Activated CD4-positive, alpha-beta memory T cell treated with anti-CD3 and anti-CD28 coated beads for 36 hours (primary cell): Measurements from ENCODE around the gene SLC6A13. TPM values are rescaled to one million over a fixed set of nuclear protein-coding genes. Genes with fewer than 3 reads are reported as not detected.

Experiments used
- CTCF ChIA-PET: fragments of 350-600 bp; sonication (Branson Sonifier 250); formaldehyde crosslinking; loops from one replicate; lab custom pipeline; 2021; ENCODE audit warnings: antibody characterized with exemption, inconsistent platforms; lab: Charles Lee
- POLR2A ChIA-PET: fragments of 350-600 bp; sonication (Branson Sonifier 250); formaldehyde crosslinking; loops from one replicate; lab custom pipeline; 2021; ENCODE audit warnings: antibody characterized with exemption; lab: Charles Lee
- DNase-seq: peaks from one replicate; pipeline ENCODE4 v3.0.0-alpha.2; 2020
- H3K27ac Mint-ChIP-seq: one replicate; pipeline ENCODE4 v1.8.0; 2021; ENCODE audit warnings: mixed read lengths
- H3K27me3 Mint-ChIP-seq: one replicate; pipeline ENCODE4 v1.8.0; 2021; ENCODE audit warnings: mixed read lengths
- H3K36me3 Mint-ChIP-seq: one replicate; pipeline ENCODE4 v1.8.0; 2021; ENCODE audit warnings: mixed read lengths
- H3K4me1 Mint-ChIP-seq: one replicate; pipeline ENCODE4 v1.8.0; 2021; ENCODE audit warnings: low read depth, mixed read lengths
- H3K4me3 Mint-ChIP-seq: one replicate; pipeline ENCODE4 v1.8.0; 2021; ENCODE audit warnings: mild to moderate bottlenecking, mixed read lengths
- H3K9me3 Mint-ChIP-seq: one replicate; pipeline ENCODE4 v1.8.0; 2021; ENCODE audit warnings: mixed read lengths
- intact Hi-C: fragments of 100-400 bp; cut with micrococcal nuclease; formaldehyde crosslinking; loops from one replicate; pipeline ENCODE4 v1.15.1; 2023
- total RNA-seq, 2 experiments: library from RNA; stranded (reverse); gene quantifications; one replicate each; pipeline ENCODE4 v1.2.3, GENCODE V29; 2021

The SLC6A13 gene
- total RNA-seq, 2 experiments from 2014 or later = 0.39 TPM; not detected in 1

- peak overlapping the region; percentile 82 for H3K27ac Mint-ChIP-seq
- H3K4me1 Mint-ChIP-seq = peaks cover 60% of the 10 kb centered on the region
- H3K9me3 Mint-ChIP-seq = no peaks in the 10 kb centered on the region
- ChIA-PET POLR2A (interaction anchor here (0.7 to 3.0 kb wide), 3 partner anchors 13 to 103 kb away, joined by 3 to 11 read pairs (median 6); partner anchors contain the start of gene KDM5A), CTCF (interaction anchor here (0.7 to 1.3 kb wide), 5 partner anchors 12 to 166 kb away, joined by 3 read pairs; partner anchors contain the start of gene CCDC77)
- H3K4me3 Mint-ChIP-seq = peak overlapping the region; percentile 16
- no peaks in the 10 kb centered on the region for H3K27me3 Mint-ChIP-seq
- intact Hi-C loops = loop anchor here (1.0 to 5.0 kb wide), 3 partner anchors 14 to 58 kb away; no protein-coding TSS in a partner anchor
- H3K36me3 Mint-ChIP-seq = peaks cover 54% of the 10 kb centered on the region
- DNase-seq = peak; percentile 23
Measured at GRCh38 chr12:286531-287300, 24.1 kb upstream of the SLC6A13 start.

- Mint-ChIP-seq H3K4me1 (peaks cover 6% of the 10 kb centered on the region), H3K9me3 (no peaks in the 10 kb centered on the region), H3K36me3 (peaks cover 14% of the 10 kb centered on the region), H3K27me3 (no peaks in the 10 kb centered on the region), H3K4me3 (no peak overlapping the region), H3K27ac (no peak overlapping the region)
- DNase-seq = no peak
- POLR2A ChIA-PET = no interaction called here
- intact Hi-C loops = no loop called here
- CTCF ChIA-PET = no interaction called here
Measured at GRCh38 chr12:278046-278445, 15.4 kb upstream of the SLC6A13 start.

GRCh38 chr12:275812-276211, 13.2 kb upstream of the SLC6A13 start:
- intact Hi-C loops = no loop called here
- Mint-ChIP-seq H3K27ac (no peak overlapping the region), H3K27me3 (no peaks in the 10 kb centered on the region), H3K4me3 (no peak overlapping the region), H3K9me3 (no peaks in the 10 kb centered on the region), H3K4me1 (peaks cover 9% of the 10 kb centered on the region), H3K36me3 (peaks cover 5% of the 10 kb centered on the region)
- CTCF ChIA-PET = interaction anchor here (0.9 kb wide), 1 partner anchor 56 kb away, joined by 3 read pairs; no protein-coding TSS in a partner anchor
- POLR2A ChIA-PET = interaction anchor here (1.0 kb wide), 1 partner anchor 10 kb away, joined by 3 read pairs; no protein-coding TSS in a partner anchor
- DNase-seq = no peak

- CTCF ChIA-PET = interaction anchor here (0.9 kb wide), 1 partner anchor 22 kb away, joined by 4 read pairs; no protein-coding TSS in a partner anchor
- DNase-seq = peak; percentile 22
- POLR2A ChIA-PET = interaction anchor here (1.6 kb wide), 1 partner anchor 12 kb away, joined by 11 read pairs; no protein-coding TSS in a partner anchor
- Mint-ChIP-seq H3K36me3 (no peaks in the 10 kb centered on the region), H3K9me3 (no peaks in the 10 kb centered on the region), H3K4me1 (peaks cover 9% of the 10 kb centered on the region), H3K27me3 (no peaks in the 10 kb centered on the region), H3K27ac (no peak overlapping the region), H3K4me3 (no peak overlapping the region)
- intact Hi-C loops = no loop called here
Measured at GRCh38 chr12:273382-273781, 10.7 kb upstream of the SLC6A13 start.

- Mint-ChIP-seq H3K4me3 (no peak overlapping the region), H3K27ac (no peak overlapping the region), H3K36me3 (no peaks in the 10 kb centered on the region), H3K27me3 (no peaks in the 10 kb centered on the region), H3K9me3 (no peaks in the 10 kb centered on the region), H3K4me1 (peaks cover 9% of the 10 kb centered on the region)
- DNase-seq = no peak
- CTCF ChIA-PET = interaction anchor here (0.9 kb wide), 1 partner anchor 21 kb away, joined by 4 read pairs; no protein-coding TSS in a partner anchor
- intact Hi-C loops = no loop called here
- POLR2A ChIA-PET = interaction anchor here (1.6 kb wide), 1 partner anchor 13 kb away, joined by 11 read pairs; no protein-coding TSS in a partner anchor
Measured at GRCh38 chr12:272942-273341, 10.3 kb upstream of the SLC6A13 start.

GRCh38 chr12:271161-271560, 8.5 kb upstream of the SLC6A13 start:
- Mint-ChIP-seq H3K36me3 (no peaks in the 10 kb centered on the region), H3K9me3 (no peaks in the 10 kb centered on the region), H3K27ac (no peak overlapping the region), H3K4me1 (peaks cover 9% of the 10 kb centered on the region), H3K4me3 (no peak overlapping the region), H3K27me3 (no peaks in the 10 kb centered on the region)
- POLR2A ChIA-PET = no interaction called here
- no peak for DNase-seq
- intact Hi-C loops = no loop called here
- CTCF ChIA-PET = no interaction called here

GRCh38 chr12:269191-269590, 6.6 kb upstream of the SLC6A13 start:
- Mint-ChIP-seq H3K4me1 (peaks cover 9% of the 10 kb centered on the region), H3K9me3 (no peaks in the 10 kb centered on the region), H3K27me3 (no peaks in the 10 kb centered on the region), H3K4me3 (no peak overlapping the region), H3K27ac (no peak overlapping the region), H3K36me3 (no peaks in the 10 kb centered on the region)
- POLR2A ChIA-PET = no interaction called here
- DNase-seq = no peak
- intact Hi-C loops = no loop called here
- CTCF ChIA-PET = interaction anchor here (1.4 kb wide), 1 partner anchor 49 kb away, joined by 5 read pairs; no protein-coding TSS in a partner anchor

GRCh38 chr12:268483-268840, 5.8 kb upstream of the SLC6A13 start:
- Mint-ChIP-seq H3K9me3 (no peaks in the 10 kb centered on the region), H3K36me3 (no peaks in the 10 kb centered on the region), H3K4me1 (peaks cover 9% of the 10 kb centered on the region), H3K27me3 (no peaks in the 10 kb centered on the region), H3K4me3 (no peak overlapping the region), H3K27ac (no peak overlapping the region)
- POLR2A ChIA-PET = no interaction called here
- no peak for DNase-seq
- CTCF ChIA-PET = no interaction called here
- intact Hi-C loops = no loop called here

GRCh38 chr12:267581-268482, 5.2 kb upstream of the SLC6A13 start:
- Mint-ChIP-seq H3K36me3 (no peaks in the 10 kb centered on the region), H3K27me3 (peaks cover 1% of the 10 kb centered on the region), H3K4me3 (no peak overlapping the region), H3K9me3 (no peaks in the 10 kb centered on the region), H3K27ac (no peak overlapping the region), H3K4me1 (peaks cover 5% of the 10 kb centered on the region)
- DNase-seq = no peak
- ChIA-PET CTCF (no interaction called here), POLR2A (no interaction called here)
- intact Hi-C loops = no loop called here

GRCh38 chr12:265096-265495, 2.5 kb upstream of the SLC6A13 start:
- intact Hi-C loops = no loop called here
- Mint-ChIP-seq H3K4me1 (no peaks in the 10 kb centered on the region), H3K27me3 (peaks cover 5% of the 10 kb centered on the region), H3K36me3 (no peaks in the 10 kb centered on the region), H3K9me3 (no peaks in the 10 kb centered on the region), H3K27ac (no peak overlapping the region), H3K4me3 (no peak overlapping the region)
- POLR2A ChIA-PET = no interaction called here
- no peak for DNase-seq
- CTCF ChIA-PET = no interaction called here

- intact Hi-C loops = no loop called here
- CTCF ChIA-PET = interaction anchor here (1.5 kb wide), 1 partner anchor 12 kb away, joined by 3 read pairs; no protein-coding TSS in a partner anchor
- no peak overlapping the region for H3K4me3 Mint-ChIP-seq
- H3K9me3 Mint-ChIP-seq = no peaks in the 10 kb centered on the region
- H3K4me1 Mint-ChIP-seq = no peaks in the 10 kb centered on the region
- no peak overlapping the region for H3K27ac Mint-ChIP-seq
- H3K36me3 Mint-ChIP-seq = no peaks in the 10 kb centered on the region
- no peak for DNase-seq
- POLR2A ChIA-PET = no interaction called here
- H3K27me3 Mint-ChIP-seq = peaks cover 12% of the 10 kb centered on the region
Measured at GRCh38 chr12:264269-264668, 1.6 kb upstream of the SLC6A13 start.

DNA sequence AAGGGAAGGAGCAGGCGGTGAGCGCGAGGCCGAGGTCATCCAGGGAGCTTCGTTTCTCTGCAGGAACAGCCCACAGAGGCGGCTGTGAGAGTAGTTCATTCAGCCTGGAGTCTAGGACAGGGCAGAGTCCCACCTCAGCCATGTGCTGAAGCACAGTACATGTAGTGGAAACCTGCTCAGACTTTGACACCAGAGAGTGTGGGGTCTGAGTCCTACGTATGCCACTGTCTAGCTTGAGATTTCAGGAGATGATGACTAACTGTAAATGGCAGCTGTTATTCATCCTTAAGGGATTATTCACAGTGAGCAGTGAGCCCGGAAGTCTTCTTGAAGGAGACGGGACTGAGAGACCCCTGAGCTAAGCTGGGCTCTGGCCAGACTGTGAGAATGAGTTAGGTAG, 938 bp upstream of the SLC6A13 start:
- intact Hi-C loops = no loop called here
- ChIA-PET CTCF (interaction anchor here (1.5 kb wide), 1 partner anchor 13 kb away, joined by 3 read pairs; no protein-coding TSS in a partner anchor), POLR2A (no interaction called here)
- H3K4me3 Mint-ChIP-seq = no peak overlapping the region
- H3K4me1 Mint-ChIP-seq = no peaks in the 10 kb centered on the region
- H3K36me3 Mint-ChIP-seq = no peaks in the 10 kb centered on the region
- no peak overlapping the region for H3K27ac Mint-ChIP-seq
- no peak for DNase-seq
- peaks cover 13% of the 10 kb centered on the region for H3K27me3 Mint-ChIP-seq
- H3K9me3 Mint-ChIP-seq = no peaks in the 10 kb centered on the region
